Ectodermal cell (in vitro differentiated cells): Measurements from ENCODE around the gene HIVEP1.

Experiments used
- H3K27ac ChIP-seq: 2 replicates; pipeline ENCODE4 v1.7.0; 2013; ENCODE audit warnings: mild to moderate bottlenecking, low read depth, low read length; ENCODE audit not compliant: insufficient read depth, poor library complexity, severe bottlenecking
- H3K27me3 ChIP-seq: 2 replicates; pipeline ENCODE4 v1.7.0; 2013; ENCODE audit warnings: mild to moderate bottlenecking, low read length; ENCODE audit not compliant: insufficient read depth, control insufficient read depth, poor library complexity, severe bottlenecking
- H3K36me3 ChIP-seq: one replicate; pipeline ENCODE4 v1.7.0; 2013; ENCODE audit warnings: low read length; ENCODE audit not compliant: control insufficient read depth, insufficient read depth
- H3K4me1 ChIP-seq: one replicate; pipeline ENCODE4 v1.7.0; 2013; ENCODE audit warnings: low read length; ENCODE audit not compliant: control insufficient read depth, insufficient read depth
- H3K4me3 ChIP-seq: 2 replicates; pipeline ENCODE4 v1.7.0; 2013; ENCODE audit warnings: low read depth, low read length, control low read depth; ENCODE audit not compliant: insufficient read depth
- H3K9me3 ChIP-seq: 2 replicates; pipeline ENCODE4 v1.7.0; 2013; ENCODE audit warnings: mild to moderate bottlenecking, low read length, moderate library complexity; ENCODE audit not compliant: control insufficient read depth
- WGBS, 2 experiments: methylation state at CpG; one replicate each; pipeline ENCODE4 v1.1.7; 2013; ENCODE audit warnings: missing lambda C conversion rate in 2 of 2; 5-methylcytosine and 5-hydroxymethylcytosine counted together

The HIVEP1 gene

DNA sequence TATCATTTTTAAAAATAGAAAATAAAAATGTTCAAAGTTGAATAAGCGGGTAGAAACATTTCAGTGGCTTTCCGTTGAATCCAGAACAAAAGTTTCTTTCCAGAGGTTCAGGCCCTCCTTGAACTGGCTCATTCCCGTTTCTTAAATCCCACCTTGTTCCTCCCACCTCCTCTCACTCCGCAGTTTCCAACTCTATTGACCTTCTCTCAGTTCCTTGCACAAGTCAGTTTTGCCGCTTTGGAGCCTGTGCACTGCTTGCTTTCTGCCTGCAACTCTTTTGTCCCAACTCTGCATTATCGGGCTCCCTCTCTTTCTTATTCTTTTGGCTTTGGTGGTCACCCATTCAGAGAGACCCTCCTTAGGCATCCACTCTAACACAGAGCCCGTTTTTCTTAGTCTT is 178.1 kb downstream of the HIVEP1 start:
- 78 to 85% methylated on average over 7 of the region's 7 CpGs for WGBS, 2 experiments
- Histone ChIP-seq H3K27ac (no peak overlapping the region), H3K36me3 (no peaks in the 10 kb centered on the region), H3K27me3 (no peaks in the 10 kb centered on the region), H3K4me3 (no peak overlapping the region), H3K9me3 (no peaks in the 10 kb centered on the region), H3K4me1 (no peaks in the 10 kb centered on the region)

DNA sequence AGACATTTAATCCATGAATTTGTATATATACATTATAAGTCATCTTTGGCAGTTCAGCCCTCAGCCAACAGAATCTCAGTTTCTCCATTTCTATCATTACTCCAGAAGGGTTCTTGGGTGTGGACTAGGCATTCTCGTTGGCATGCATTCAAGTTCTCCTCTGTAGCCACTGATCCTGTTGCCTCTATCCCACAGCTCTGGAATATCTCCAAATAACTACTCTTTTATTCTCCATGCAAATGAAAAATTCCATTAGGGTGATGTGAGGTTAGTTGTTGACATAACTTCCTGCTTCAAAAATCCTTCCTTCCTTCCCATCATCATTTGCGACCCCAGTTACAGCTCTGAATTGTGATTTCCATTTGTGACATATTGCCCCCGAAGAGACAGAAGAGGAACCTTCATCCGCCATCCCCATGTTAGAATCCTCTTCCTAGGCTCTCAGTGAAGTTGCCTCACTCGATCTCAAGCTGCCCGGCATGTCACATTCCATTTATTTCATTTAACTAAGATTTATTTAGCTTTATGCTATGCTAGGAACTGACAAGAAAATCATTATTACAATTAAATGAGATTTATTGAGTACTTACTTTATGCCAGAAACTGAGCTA is 184.3 kb downstream of the HIVEP1 start:
- Histone ChIP-seq H3K27me3 (no peaks in the 10 kb centered on the region), H3K27ac (no peak overlapping the region), H3K36me3 (no peaks in the 10 kb centered on the region), H3K9me3 (no peaks in the 10 kb centered on the region), H3K4me1 (no peaks in the 10 kb centered on the region), H3K4me3 (no peak overlapping the region)
- WGBS, 2 experiments = 93 to 94% methylated on average over 5 to 6 of the region's 6 CpGs

DNA sequence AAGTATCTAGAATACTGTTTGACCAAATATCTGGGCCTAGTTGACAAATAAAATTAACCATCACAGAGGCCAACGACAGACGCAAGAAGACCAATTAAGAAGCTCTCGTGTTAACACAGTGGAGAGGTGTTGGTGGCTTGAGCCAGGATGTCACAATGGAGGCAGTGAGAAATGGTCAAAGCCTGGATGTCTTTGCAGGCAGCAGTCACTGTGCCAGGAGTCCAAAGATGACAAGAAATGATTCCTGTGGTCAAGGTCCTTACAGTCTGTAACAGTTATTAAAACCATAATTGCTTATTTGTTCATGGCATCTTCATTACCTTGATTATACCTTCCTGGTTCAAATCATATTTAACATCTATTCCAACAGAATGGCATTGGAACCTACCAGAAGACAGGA is 186.7 kb downstream of the HIVEP1 start:
- Histone ChIP-seq H3K9me3 (no peaks in the 10 kb centered on the region), H3K4me1 (peaks cover 6% of the 10 kb centered on the region), H3K4me3 (no peak overlapping the region), H3K27ac (no peak overlapping the region), H3K36me3 (no peaks in the 10 kb centered on the region), H3K27me3 (no peaks in the 10 kb centered on the region)
- WGBS, 2 experiments = 96 to 97% methylated on average over 3 of the region's 3 CpGs

DNA sequence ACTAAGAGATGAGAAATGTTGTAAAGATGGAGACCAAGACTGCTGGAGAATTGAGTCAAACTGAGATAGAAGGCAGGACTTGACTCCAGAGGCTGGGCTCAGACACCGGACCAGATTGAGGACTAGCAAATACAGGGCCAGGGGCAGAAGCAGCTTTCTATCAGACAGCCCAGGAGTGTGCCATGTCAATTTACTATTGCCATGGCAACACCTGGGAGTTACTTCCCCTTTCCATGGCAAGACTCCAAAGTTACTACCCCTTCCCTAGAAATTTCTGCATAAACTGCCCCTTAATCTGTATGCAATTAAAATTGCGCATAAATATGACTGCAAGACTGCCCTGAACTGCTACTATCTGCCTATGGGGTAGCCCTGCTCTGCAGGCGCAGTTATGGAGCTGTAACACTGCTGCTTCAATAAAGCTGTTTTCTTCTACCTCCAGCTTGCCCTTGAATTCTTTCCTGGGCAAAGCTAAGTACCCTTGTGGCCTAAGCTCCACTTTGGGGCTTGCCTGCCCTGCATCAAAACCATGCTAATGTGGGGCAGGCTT is 188.0 kb downstream of the HIVEP1 start:
- H3K4me3 ChIP-seq = no peak overlapping the region
- H3K4me1 ChIP-seq = peaks cover 6% of the 10 kb centered on the region
- H3K27ac ChIP-seq = no peak overlapping the region
- H3K27me3 ChIP-seq = no peaks in the 10 kb centered on the region
- H3K9me3 ChIP-seq = no peaks in the 10 kb centered on the region
- H3K36me3 ChIP-seq = no peaks in the 10 kb centered on the region
- 95 to 98% methylated on average over 3 of the region's 3 CpGs for WGBS, 2 experiments

DNA sequence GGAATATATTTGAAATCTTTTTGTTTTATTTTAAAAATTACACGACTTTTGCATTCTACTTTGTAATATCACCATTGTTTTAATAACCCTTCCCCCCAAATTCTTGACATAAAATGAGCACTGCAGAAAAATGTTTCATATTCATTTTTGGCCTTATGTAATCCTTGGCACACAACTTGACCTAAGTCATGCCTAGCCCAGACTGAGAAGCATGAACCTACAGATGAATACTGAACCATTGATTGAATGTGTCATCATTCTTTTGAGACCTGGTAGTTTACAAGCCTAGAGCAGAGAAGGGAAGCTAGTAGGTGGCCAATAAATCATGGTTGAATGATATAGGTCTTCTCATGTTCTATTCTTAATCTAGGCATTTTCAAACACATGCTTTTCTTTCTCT is 188.6 kb downstream of the HIVEP1 start:
- H3K27me3 ChIP-seq = no peaks in the 10 kb centered on the region
- H3K36me3 ChIP-seq = no peaks in the 10 kb centered on the region
- H3K4me1 ChIP-seq = peaks cover 6% of the 10 kb centered on the region
- H3K9me3 ChIP-seq = no peaks in the 10 kb centered on the region
- WGBS, 2 experiments = 55% methylated on average over 1 of the region's 1 CpG
- H3K4me3 ChIP-seq = no peak overlapping the region
- no peak overlapping the region for H3K27ac ChIP-seq

DNA sequence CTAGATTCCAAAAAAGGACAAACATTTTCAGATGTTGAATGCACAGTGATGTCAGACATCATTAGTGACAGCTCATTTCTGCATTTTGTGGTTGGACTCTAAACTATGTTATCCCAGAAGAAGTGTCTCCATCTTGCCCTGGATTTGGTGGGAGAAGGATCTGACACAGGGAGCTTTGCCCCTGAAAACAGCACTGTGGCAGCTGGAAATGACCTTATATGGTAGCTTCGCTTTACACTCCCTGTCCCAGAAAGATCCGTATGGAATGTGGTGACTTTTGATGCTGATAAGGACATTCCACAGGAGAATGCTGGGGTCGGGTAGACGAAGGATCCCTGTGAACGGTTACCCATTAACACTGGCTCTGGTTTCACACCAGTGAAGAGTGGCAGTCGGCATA is 190.9 kb downstream of the HIVEP1 start:
- Histone ChIP-seq H3K36me3 (no peaks in the 10 kb centered on the region), H3K27me3 (no peaks in the 10 kb centered on the region), H3K4me3 (no peak overlapping the region), H3K9me3 (no peaks in the 10 kb centered on the region), H3K4me1 (peaks cover 6% of the 10 kb centered on the region), H3K27ac (no peak overlapping the region)
- 65 to 70% methylated on average over 6 of the region's 6 CpGs for WGBS, 2 experiments

DNA sequence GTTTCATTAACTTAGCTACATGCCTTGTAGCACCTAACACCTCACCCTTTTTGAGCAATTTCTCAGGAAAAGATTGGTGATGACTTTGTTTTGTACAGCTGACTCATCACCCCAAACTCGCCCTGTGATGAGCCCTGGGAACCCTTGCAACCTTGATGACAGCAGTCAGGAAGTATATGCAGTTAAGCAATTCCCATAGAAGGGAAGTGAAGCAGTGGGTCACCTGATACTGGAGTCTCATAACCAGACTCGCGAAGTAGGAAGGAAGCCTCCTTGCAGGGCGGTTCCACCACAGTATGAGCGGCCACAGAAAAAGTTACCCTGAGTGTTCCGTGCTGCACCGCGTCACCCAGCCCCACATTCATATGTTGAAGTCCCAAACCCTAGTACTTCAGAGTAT is 196.1 kb downstream of the HIVEP1 start:
- H3K27ac ChIP-seq = no peak overlapping the region
- peaks cover under 1% of the 10 kb centered on the region for H3K4me1 ChIP-seq
- H3K36me3 ChIP-seq = no peaks in the 10 kb centered on the region
- no peaks in the 10 kb centered on the region for H3K9me3 ChIP-seq
- no peak overlapping the region for H3K4me3 ChIP-seq
- WGBS, 2 experiments = 96 to 97% methylated on average over 8 of the region's 8 CpGs
- H3K27me3 ChIP-seq = no peaks in the 10 kb centered on the region

DNA sequence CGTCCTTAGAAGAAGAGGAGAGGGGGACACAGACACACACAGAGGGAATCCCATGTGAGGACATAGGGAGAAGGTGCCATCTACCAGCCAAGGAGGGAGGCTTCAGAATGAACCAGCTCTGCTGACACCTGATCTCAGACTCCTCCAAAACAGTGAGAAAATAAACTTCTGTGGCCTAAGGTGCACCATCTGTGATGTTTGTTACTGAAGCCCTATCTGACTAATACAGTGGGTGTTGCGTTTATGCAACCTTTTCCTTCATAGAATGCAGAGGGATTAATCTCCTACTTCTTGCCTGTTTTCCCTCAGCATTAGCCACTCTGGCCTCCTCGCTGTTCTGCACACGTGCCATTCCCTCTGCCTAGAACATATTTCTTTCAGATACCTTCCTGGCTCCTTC is 196.6 kb downstream of the HIVEP1 start:
- H3K27me3 ChIP-seq = no peaks in the 10 kb centered on the region
- no peaks in the 10 kb centered on the region for H3K36me3 ChIP-seq
- H3K27ac ChIP-seq = no peak overlapping the region
- no peaks in the 10 kb centered on the region for H3K9me3 ChIP-seq
- no peak overlapping the region for H3K4me3 ChIP-seq
- 90 to 92% methylated on average over 4 of the region's 4 CpGs for WGBS, 2 experiments
- H3K4me1 ChIP-seq = no peaks in the 10 kb centered on the region
